ENCODE measurements around the gene FKBP8. TPM values are rescaled to one million over a fixed set of nuclear protein-coding genes. Genes with fewer than 3 reads are reported as not detected.

The FKBP8 gene
- polyA plus RNA-seq, 3 donors, result 78.0 to 159 (median 81.2) TPM

DNA sequence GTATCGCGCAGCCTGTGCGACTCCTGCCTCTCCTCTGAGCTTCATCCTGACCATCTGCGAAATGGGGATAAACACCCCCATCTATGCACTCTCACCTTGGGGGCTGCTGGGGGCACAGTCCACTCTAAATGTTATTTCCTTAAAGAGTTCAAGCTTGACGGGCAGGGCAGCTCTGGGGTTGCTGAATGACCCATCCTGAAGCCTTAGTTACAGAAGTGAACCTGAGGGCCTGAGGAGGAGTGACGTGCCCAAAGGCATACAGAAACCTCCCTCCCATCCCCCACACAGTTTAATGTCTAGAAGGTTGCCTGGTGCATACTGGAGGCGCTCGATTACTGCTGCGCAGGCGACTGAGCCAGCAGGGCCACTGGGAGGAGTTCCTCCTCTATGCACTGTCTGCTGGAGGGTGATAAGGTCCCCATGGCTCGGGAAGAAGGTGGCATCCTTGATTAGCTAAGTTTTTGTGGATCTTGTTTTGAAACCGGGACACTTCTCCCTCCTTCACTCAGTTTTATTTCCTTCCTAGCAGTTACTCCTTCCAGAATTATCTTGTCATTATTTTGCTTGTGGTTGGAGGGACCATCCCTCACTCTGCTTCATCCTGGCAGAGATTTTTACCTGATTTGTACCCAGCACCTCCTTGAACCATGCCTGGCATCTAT lies 572 bp upstream of the FKBP8 start:
- Histone ChIP-seq H3K36me3 (replicated peaks in 1 of 2; ENCODE audit: control insufficient read depth in 1 of 2, insufficient read depth in 2 of 2, low read length in 2 of 2) (peaks cover 20 to 29% of the 10 kb centered on the region in 2 donors), H3K4me3 (replicated peaks in 1 of 3; ENCODE audit: low read depth in 2 of 3, low read length in 3 of 3) (peak overlapping the region; percentile 55 to 80 (median 64)), H3K4me2 (replicated peaks; ENCODE audit: extremely low read depth, low read length, poor library complexity, severe bottlenecking) (peak overlapping the region; percentile 77), H3K27ac (ENCODE audit: low read depth in 1 of 2, low read length in 2 of 2) (peak overlapping the region; percentile 72 to 82), H3K27me3 (ENCODE audit: control insufficient read depth in 2 of 2, insufficient read depth in 2 of 2, low read length in 2 of 2) (no peaks in the 10 kb centered on the region), H3K79me2 (ENCODE audit: insufficient read depth, low read length) (peaks cover 16% of the 10 kb centered on the region), H3K9me3 (replicated peaks in 1 of 2; ENCODE audit: control insufficient read depth in 1 of 2, insufficient read depth in 1 of 2, low read length in 2 of 2) (no peaks in the 10 kb centered on the region), H3K4me1 (ENCODE audit: control insufficient read depth in 1 of 2, insufficient read depth in 2 of 2, low read length in 2 of 2) (peaks cover 21 to 26% of the 10 kb centered on the region in 2 donors), H4K20me1 (ENCODE audit: insufficient read depth, low read length) (no peaks in the 10 kb centered on the region), H2AFZ (ENCODE audit: insufficient read depth, low read depth, low read length, poor library complexity, severe bottlenecking) (peak overlapping the region; percentile 72), H3K9ac (ENCODE audit: insufficient read depth, low read length, poor library complexity, severe bottlenecking) (peak overlapping the region; percentile 38)
- Mint-ChIP-seq H3K36me3 (peaks cover 24 to 26% of the 10 kb centered on the region in 2 donors), H3K4me3 (peak overlapping the region; percentile 91), H3K4me1 (peaks cover 30% of the 10 kb centered on the region), H3K27me3 (ENCODE audit: low read depth in 3 of 3) (peaks cover 0 to 5% (median 0%) of the 10 kb centered on the region in 3 donors), H3K27ac (peak overlapping the region; percentile 93 to 98 (median 95)), H3K9me3 (no peaks in the 10 kb centered on the region)
- WGBS (ENCODE audit: insufficient coverage), result 0% methylated on average over 4 of the region's 12 CpGs
- peak; percentile 85 to 87 (median 87) for DNase-seq
- intact Hi-C loops (cut with micrococcal nuclease), result loop anchor here in 1 of 2 donors (1.0 to 5.0 kb wide), 2 partner anchors 13 to 33 kb away; partner anchors contain the start of gene KXD1
- TF ChIP-seq, protein P1, sequence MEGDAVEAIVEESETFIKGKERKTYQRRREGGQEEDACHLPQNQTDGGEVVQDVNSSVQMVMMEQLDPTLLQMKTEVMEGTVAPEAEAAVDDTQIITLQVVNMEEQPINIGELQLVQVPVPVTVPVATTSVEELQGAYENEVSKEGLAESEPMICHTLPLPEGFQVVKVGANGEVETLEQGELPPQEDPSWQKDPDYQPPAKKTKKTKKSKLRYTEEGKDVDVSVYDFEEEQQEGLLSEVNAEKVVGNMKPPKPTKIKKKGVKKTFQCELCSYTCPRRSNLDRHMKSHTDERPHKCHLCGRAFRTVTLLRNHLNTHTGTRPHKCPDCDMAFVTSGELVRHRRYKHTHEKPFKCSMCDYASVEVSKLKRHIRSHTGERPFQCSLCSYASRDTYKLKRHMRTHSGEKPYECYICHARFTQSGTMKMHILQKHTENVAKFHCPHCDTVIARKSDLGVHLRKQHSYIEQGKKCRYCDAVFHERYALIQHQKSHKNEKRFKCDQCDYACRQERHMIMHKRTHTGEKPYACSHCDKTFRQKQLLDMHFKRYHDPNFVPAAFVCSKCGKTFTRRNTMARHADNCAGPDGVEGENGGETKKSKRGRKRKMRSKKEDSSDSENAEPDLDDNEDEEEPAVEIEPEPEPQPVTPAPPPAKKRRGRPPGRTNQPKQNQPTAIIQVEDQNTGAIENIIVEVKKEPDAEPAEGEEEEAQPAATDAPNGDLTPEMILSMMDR (IDR thresholded peaks at IDR 0.05), result no peak

DNA sequence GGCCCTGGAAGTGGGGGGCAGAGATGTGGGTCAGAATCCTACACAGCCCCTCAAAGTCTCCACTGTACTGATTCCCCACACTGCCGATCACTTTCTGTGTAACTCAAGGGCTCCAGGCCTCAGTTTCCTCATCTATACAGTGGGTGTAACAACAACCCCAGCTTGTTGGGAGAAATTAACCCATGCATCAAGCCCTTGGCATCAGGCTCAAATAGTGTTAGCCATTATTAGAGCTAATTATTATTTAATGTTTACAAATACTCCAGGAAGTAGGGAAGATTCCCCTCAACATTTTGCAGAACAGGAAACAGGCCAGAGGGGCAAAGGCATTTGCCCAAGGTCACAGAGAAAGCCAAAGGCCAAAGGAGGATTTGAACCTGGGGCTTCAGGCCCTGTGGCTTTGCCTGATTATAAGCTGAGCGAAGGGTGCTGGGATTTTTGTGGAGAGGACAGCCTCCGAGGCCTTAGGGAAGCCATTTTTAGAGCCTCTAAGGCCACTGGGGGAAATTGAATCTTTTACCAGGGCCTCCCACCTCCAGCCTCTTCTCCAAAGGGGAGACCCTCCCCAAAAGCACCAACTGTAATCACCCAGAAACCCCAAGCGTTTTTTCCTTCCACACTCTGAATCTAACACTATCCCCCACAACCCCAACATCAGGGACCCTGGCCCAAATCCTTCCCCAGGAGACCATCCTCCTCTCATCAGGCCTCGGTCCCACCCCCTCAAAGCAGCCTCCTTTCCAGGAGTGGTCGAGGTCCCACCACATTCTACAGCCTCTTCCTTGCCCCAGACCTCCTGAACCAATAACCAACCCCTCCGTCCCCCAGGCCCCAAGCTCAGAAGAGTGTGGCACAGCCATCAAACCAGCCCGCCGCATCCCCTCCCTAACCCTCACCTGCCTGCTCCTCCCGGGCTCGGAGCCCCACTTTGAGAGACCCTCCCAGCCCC lies 1.1 kb downstream of the FKBP8 start:
- peak overlapping the region; percentile 14 to 90 (median 82) for H3K27ac Mint-ChIP-seq
- peak overlapping the region; percentile 65 for H3K9ac ChIP-seq (ENCODE audit: insufficient read depth, low read length, poor library complexity, severe bottlenecking)
- peak overlapping the region; percentile 28 to 60 for H3K27ac ChIP-seq (ENCODE audit: low read depth in 1 of 2, low read length in 2 of 2)
- H3K4me1 Mint-ChIP-seq, result peaks cover 30% of the 10 kb centered on the region
- DNase-seq, result no peak
- H3K9me3 ChIP-seq (replicated peaks in 1 of 2; ENCODE audit: control insufficient read depth in 1 of 2, insufficient read depth in 1 of 2, low read length in 2 of 2), result no peaks in the 10 kb centered on the region
- no peaks in the 10 kb centered on the region for H3K9me3 Mint-ChIP-seq
- H3K4me1 ChIP-seq (ENCODE audit: control insufficient read depth in 1 of 2, insufficient read depth in 2 of 2, low read length in 2 of 2), result peaks cover 21 to 26% of the 10 kb centered on the region in 2 donors
- peaks cover 36 to 41% of the 10 kb centered on the region in 2 donors for H3K36me3 Mint-ChIP-seq
- peaks cover 0 to under 1% (median 0%) of the 10 kb centered on the region in 3 donors for H3K27me3 Mint-ChIP-seq (ENCODE audit: low read depth in 3 of 3)
- H3K4me3 ChIP-seq (replicated peaks in 1 of 3; ENCODE audit: low read depth in 2 of 3, low read length in 3 of 3), result peak overlapping the region; percentile 64 to 80 (median 65)
- peak overlapping the region; percentile 57 for H2AFZ ChIP-seq (ENCODE audit: insufficient read depth, low read depth, low read length, poor library complexity, severe bottlenecking)
- peak overlapping the region; percentile 88 to 89 for H3K4me3 Mint-ChIP-seq
- H3K27me3 ChIP-seq (ENCODE audit: control insufficient read depth in 2 of 2, insufficient read depth in 2 of 2, low read length in 2 of 2), result no peaks in the 10 kb centered on the region
- peaks cover 16% of the 10 kb centered on the region for H3K79me2 ChIP-seq (ENCODE audit: insufficient read depth, low read length)
- no peaks in the 10 kb centered on the region for H4K20me1 ChIP-seq (ENCODE audit: insufficient read depth, low read length)
- intact Hi-C loops (cut with micrococcal nuclease), result loop anchor here in 1 of 2 donors (5.0 kb wide), 1 partner anchor 35 kb away; no protein-coding TSS in a partner anchor
- WGBS (ENCODE audit: insufficient coverage), result 13% methylated on average over 6 of the region's 11 CpGs
- H3K36me3 ChIP-seq (replicated peaks in 1 of 2; ENCODE audit: control insufficient read depth in 1 of 2, insufficient read depth in 2 of 2, low read length in 2 of 2), result peaks cover 32 to 43% of the 10 kb centered on the region in 2 donors
- H3K4me2 ChIP-seq (replicated peaks; ENCODE audit: extremely low read depth, low read length, poor library complexity, severe bottlenecking), result peak overlapping the region; percentile 77
- TF ChIP-seq, protein P1 (IDR thresholded peaks at IDR 0.05), result no peak
